SH-SY5Y (cell line): ENCODE results near the gene OR14A2.

ENCODE experiments used
- GATA2 ChIP-seq: IDR thresholded peaks from 2 replicates; pipeline ENCODE4 v1.6.1; 2011; ENCODE audit warnings: mild to moderate bottlenecking, low read depth, low read length
- GATA3 ChIP-seq: IDR thresholded peaks from 2 replicates; pipeline ENCODE4 v1.6.1; 2011; ENCODE audit warnings: low read depth, mild to moderate bottlenecking, low read length, moderate library complexity

- TF ChIP-seq GATA2 (no peak), GATA3 (no peak)
These were observed 1.9 kb upstream of the OR14A2 start for GRCh38 chr1:247749870-247750269.
